Astrocyte (in vitro differentiated cells and primary cell): ENCODE measurements around the gene MICALL1. TPM values are rescaled to one million over a fixed set of nuclear protein-coding genes. Genes with fewer than 3 reads are reported as not detected.

ENCODE experiments used
- DNase-seq: peaks from one replicate; pipeline ENCODE4 v3.0.0-alpha.2; 2010; ENCODE audit warnings: low read depth
- FAIRE-seq: peaks from 2 replicates; lab custom pipeline; 2011; peaks lifted over from hg19 to GRCh38; lab: Jason Lieb, UNC
- H2AFZ ChIP-seq: 2 replicates; pipeline ENCODE4 v1.6.0; 2012; ENCODE audit warnings: low read depth, low read length, inconsistent platforms
- H3K27ac ChIP-seq: 2 replicates; pipeline ENCODE4 v1.5.1; 2011; ENCODE audit warnings: low read depth, low read length, inconsistent platforms
- H3K27me3 ChIP-seq: 2 replicates; pipeline ENCODE4 v1.6.0; 2011; ENCODE audit warnings: low read length, inconsistent platforms; ENCODE audit not compliant: insufficient read depth
- H3K36me3 ChIP-seq: 2 replicates; pipeline ENCODE4 v1.5.1; 2011; ENCODE audit warnings: low read length, inconsistent platforms; ENCODE audit not compliant: insufficient read depth
- H3K4me1 ChIP-seq: 2 replicates; pipeline ENCODE4 v1.5.1; 2011; ENCODE audit warnings: low read length, inconsistent platforms; ENCODE audit not compliant: insufficient read depth
- H3K4me2 ChIP-seq: 2 replicates; pipeline ENCODE4 v1.6.0; 2012; ENCODE audit warnings: low read length, inconsistent platforms
- H3K4me3 ChIP-seq: 2 replicates; pipeline ENCODE4 v1.5.1; 2011; ENCODE audit warnings: low read depth, mild to moderate bottlenecking, low read length, inconsistent platforms; ENCODE audit not compliant: insufficient read depth
- H3K79me2 ChIP-seq: 2 replicates; pipeline ENCODE4 v1.6.0; 2012; ENCODE audit warnings: mild to moderate bottlenecking, low read length, inconsistent platforms; ENCODE audit not compliant: insufficient read depth
- H3K9ac ChIP-seq: 2 replicates; pipeline ENCODE4 v1.6.0; 2012; ENCODE audit warnings: mild to moderate bottlenecking, low read length, inconsistent platforms
- H3K9me3 ChIP-seq: 2 replicates; pipeline ENCODE4 v1.5.1; 2012; ENCODE audit warnings: low read depth, mild to moderate bottlenecking, low read length, inconsistent platforms; ENCODE audit not compliant: insufficient read depth
- H4K20me1 ChIP-seq: 2 replicates; pipeline ENCODE4 v1.6.0; 2012; ENCODE audit warnings: low read length, inconsistent platforms; ENCODE audit not compliant: insufficient read depth
- H3K27ac Mint-ChIP-seq: one replicate; pipeline ENCODE4 v1.8.0; 2021; ENCODE audit warnings: mild to moderate bottlenecking, mixed read lengths; ENCODE audit not compliant: unreplicated experiment
- H3K27me3 Mint-ChIP-seq: one replicate; pipeline ENCODE4 v1.8.0; 2021; ENCODE audit warnings: low read depth, mixed read lengths; ENCODE audit not compliant: unreplicated experiment
- H3K36me3 Mint-ChIP-seq: one replicate; pipeline ENCODE4 v1.8.0; 2021; ENCODE audit warnings: low read depth, mixed read lengths; ENCODE audit not compliant: unreplicated experiment
- H3K4me1 Mint-ChIP-seq: one replicate; pipeline ENCODE4 v1.8.0; 2021; ENCODE audit warnings: low read depth, mixed read lengths; ENCODE audit not compliant: unreplicated experiment
- H3K4me3 Mint-ChIP-seq: one replicate; pipeline ENCODE4 v1.8.0; 2021; ENCODE audit warnings: mild to moderate bottlenecking, moderate library complexity, mixed read lengths; ENCODE audit not compliant: unreplicated experiment
- H3K9me3 Mint-ChIP-seq: one replicate; pipeline ENCODE4 v1.8.0; 2021; ENCODE audit warnings: mild to moderate bottlenecking, mixed read lengths; ENCODE audit not compliant: unreplicated experiment
- EZH2 ChIP-seq: IDR thresholded peaks from 2 replicates; pipeline ENCODE4 v1.6.1; 2012; ENCODE audit warnings: mild to moderate bottlenecking, low read length, inconsistent platforms; ENCODE audit not compliant: insufficient read depth
- total RNA-seq: library from RNA; stranded (reverse); gene quantifications from 2 replicates; pipeline ENCODE4 v1.2.1, GENCODE V29; 2021
- TF ChIP-seq, protein P1 (sequence below): IDR thresholded peaks from 2 replicates; pipeline ENCODE4 v1.5.1; 2011; ENCODE audit warnings: low read depth, mild to moderate bottlenecking, inconsistent platforms, low read length, moderate library complexity; ENCODE audit not compliant: insufficient read depth

The MICALL1 gene
- total RNA-seq, 1 donor from 2014 or later, result 131 TPM

DNA sequence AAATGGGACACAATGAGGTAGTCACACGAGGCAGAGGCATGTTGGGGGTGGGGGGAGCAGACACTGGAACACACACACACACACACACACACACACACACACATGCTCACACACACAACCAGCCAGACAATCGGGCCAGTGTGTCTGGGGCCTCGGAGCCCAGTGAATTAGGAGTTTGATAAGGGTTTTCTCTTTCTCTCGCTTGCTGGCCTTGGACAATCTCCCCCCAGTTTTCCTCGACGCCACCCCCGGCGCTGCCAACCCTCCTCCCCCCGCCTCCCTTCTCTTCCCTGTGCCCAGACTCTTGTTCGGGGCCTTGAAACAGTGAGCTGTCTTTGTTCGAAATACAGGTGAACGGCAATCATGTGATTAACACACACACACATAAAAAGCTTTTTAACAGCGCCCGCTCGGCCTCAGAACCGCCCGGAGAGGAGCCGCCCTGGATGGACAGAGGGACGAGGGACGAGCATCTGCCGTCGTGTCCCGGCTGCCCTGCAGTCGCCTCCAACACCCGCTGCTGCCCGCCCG lies 79.7 kb downstream of the MICALL1 start:
- H3K36me3 Mint-ChIP-seq, result peaks cover 14% of the 10 kb centered on the region
- H3K9me3 ChIP-seq, result no peaks in the 10 kb centered on the region
- H3K4me3 Mint-ChIP-seq, result no peak overlapping the region
- H3K9me3 Mint-ChIP-seq, result no peaks in the 10 kb centered on the region
- TF ChIP-seq, protein P1, sequence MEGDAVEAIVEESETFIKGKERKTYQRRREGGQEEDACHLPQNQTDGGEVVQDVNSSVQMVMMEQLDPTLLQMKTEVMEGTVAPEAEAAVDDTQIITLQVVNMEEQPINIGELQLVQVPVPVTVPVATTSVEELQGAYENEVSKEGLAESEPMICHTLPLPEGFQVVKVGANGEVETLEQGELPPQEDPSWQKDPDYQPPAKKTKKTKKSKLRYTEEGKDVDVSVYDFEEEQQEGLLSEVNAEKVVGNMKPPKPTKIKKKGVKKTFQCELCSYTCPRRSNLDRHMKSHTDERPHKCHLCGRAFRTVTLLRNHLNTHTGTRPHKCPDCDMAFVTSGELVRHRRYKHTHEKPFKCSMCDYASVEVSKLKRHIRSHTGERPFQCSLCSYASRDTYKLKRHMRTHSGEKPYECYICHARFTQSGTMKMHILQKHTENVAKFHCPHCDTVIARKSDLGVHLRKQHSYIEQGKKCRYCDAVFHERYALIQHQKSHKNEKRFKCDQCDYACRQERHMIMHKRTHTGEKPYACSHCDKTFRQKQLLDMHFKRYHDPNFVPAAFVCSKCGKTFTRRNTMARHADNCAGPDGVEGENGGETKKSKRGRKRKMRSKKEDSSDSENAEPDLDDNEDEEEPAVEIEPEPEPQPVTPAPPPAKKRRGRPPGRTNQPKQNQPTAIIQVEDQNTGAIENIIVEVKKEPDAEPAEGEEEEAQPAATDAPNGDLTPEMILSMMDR, result no peak
- TF ChIP-seq EZH2, result no peak
- H3K27me3 ChIP-seq, result no peaks in the 10 kb centered on the region
- FAIRE-seq (no peak), DNase-seq (no peak)
- no peaks in the 10 kb centered on the region for H3K36me3 ChIP-seq
- no peak overlapping the region for H3K27ac ChIP-seq
- H2AFZ ChIP-seq, result no peak overlapping the region
- H3K79me2 ChIP-seq, result no peaks in the 10 kb centered on the region
- no peak overlapping the region for H3K9ac ChIP-seq
- H3K4me2 ChIP-seq, result no peak overlapping the region
- no peak overlapping the region for H3K27ac Mint-ChIP-seq
- H3K27me3 Mint-ChIP-seq, result peaks cover 17% of the 10 kb centered on the region
- H4K20me1 ChIP-seq, result peaks cover 3% of the 10 kb centered on the region
- no peaks in the 10 kb centered on the region for H3K4me1 ChIP-seq
- H3K4me3 ChIP-seq, result no peak overlapping the region
- no peaks in the 10 kb centered on the region for H3K4me1 Mint-ChIP-seq

DNA sequence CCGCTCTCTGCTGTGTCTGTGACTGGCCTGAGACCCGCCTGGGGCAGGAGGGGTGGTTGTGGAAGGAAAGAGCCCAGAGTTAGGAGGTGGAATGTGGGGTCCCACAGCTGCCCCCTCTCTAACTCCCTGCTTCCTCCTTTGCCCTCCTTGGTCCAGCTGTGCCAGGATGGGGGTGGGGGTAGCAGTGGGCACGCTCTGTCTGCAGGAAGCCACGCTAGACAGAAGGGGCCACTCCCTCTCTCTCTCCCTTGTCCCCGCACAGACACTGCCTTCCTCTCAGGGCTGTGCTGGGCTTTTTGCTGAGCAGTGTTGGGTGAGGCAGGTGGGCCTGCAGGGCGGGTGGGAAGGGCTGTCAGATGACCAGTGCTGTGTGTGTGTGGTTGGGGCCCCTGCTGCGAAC lies 80.3 kb downstream of the MICALL1 start:
- H3K36me3 Mint-ChIP-seq, result peaks cover 13% of the 10 kb centered on the region
- DNase-seq (no peak), FAIRE-seq (no peak)
- Histone ChIP-seq H3K4me3 (no peak overlapping the region), H3K36me3 (no peaks in the 10 kb centered on the region), H3K4me1 (no peaks in the 10 kb centered on the region), H3K4me2 (no peak overlapping the region), H3K79me2 (no peaks in the 10 kb centered on the region), H3K27ac (no peak overlapping the region), H4K20me1 (peaks cover 2% of the 10 kb centered on the region), H3K27me3 (no peaks in the 10 kb centered on the region), H3K9ac (no peak overlapping the region), H3K9me3 (no peaks in the 10 kb centered on the region), H2AFZ (no peak overlapping the region)
- TF ChIP-seq EZH2, result no peak
- TF ChIP-seq, protein P1, result no peak
- H3K4me1 Mint-ChIP-seq, result no peaks in the 10 kb centered on the region
- no peak overlapping the region for H3K27ac Mint-ChIP-seq
- no peaks in the 10 kb centered on the region for H3K9me3 Mint-ChIP-seq
- no peak overlapping the region for H3K4me3 Mint-ChIP-seq
- H3K27me3 Mint-ChIP-seq, result peaks cover 17% of the 10 kb centered on the region
